ENCODE results near the gene RDH8.

RDH8 gene

GRCh38 chr19:9970481-9970880 is 42.8 kb upstream of the RDH8 start:
- no peak for TF ChIP-seq CTCF (conservative IDR thresholded peaks at IDR 0.05; ENCODE audit: control insufficient read depth, insufficient read depth, low read depth, low read length)
- DNase-seq (ENCODE audit: low read depth): no peak
- H3K4me3 ChIP-seq (ENCODE audit: control insufficient read depth, low read depth, low read length): no peak overlapping the region

GRCh38 chr19:9971166-9971897 is 42.0 kb upstream of the RDH8 start:
- no peak overlapping the region for H3K4me3 ChIP-seq (ENCODE audit: control insufficient read depth, low read depth, low read length)
- no peak for TF ChIP-seq CTCF (conservative IDR thresholded peaks at IDR 0.05; ENCODE audit: control insufficient read depth, insufficient read depth, low read depth, low read length)
- no peak for DNase-seq (ENCODE audit: low read depth)

GRCh38 chr19:9972103-9972502 is 41.2 kb upstream of the RDH8 start:
- TF ChIP-seq CTCF (conservative IDR thresholded peaks at IDR 0.05; ENCODE audit: control insufficient read depth, insufficient read depth, low read depth, low read length): no peak
- DNase-seq (ENCODE audit: low read depth): no peak
- H3K4me3 ChIP-seq (ENCODE audit: control insufficient read depth, low read depth, low read length): no peak overlapping the region

GRCh38 chr19:9981406-9982260 is 31.6 kb upstream of the RDH8 start:
- DNase-seq (ENCODE audit: low read depth): peak; percentile 69
- H3K4me3 ChIP-seq (ENCODE audit: control insufficient read depth, low read depth, low read length): no peak overlapping the region

GRCh38 chr19:9986787-9987281 is 26.4 kb upstream of the RDH8 start:
- peak; percentile 69 for DNase-seq (ENCODE audit: low read depth)
- no peak overlapping the region for H3K4me3 ChIP-seq (ENCODE audit: control insufficient read depth, low read depth, low read length)
- TF ChIP-seq CTCF (conservative IDR thresholded peaks at IDR 0.05; ENCODE audit: control insufficient read depth, insufficient read depth, low read depth, low read length): no peak

More at GRCh38 chr19:9981406-9982260, 31.6 kb upstream of the RDH8 start:
- no peak for TF ChIP-seq CTCF (conservative IDR thresholded peaks at IDR 0.05; ENCODE audit: control insufficient read depth, insufficient read depth, low read depth, low read length)

- TF ChIP-seq CTCF (conservative IDR thresholded peaks at IDR 0.05; ENCODE audit: control insufficient read depth, insufficient read depth, low read depth, low read length): no peak
- DNase-seq (ENCODE audit: low read depth): no peak
These were observed 23.8 kb upstream of the RDH8 start for GRCh38 chr19:9989504-9989903.

More at GRCh38 chr19:9989504-9989903, 23.8 kb upstream of the RDH8 start:
- H3K4me3 ChIP-seq (ENCODE audit: control insufficient read depth, low read depth, low read length): no peak overlapping the region

All from fibroblast of mammary gland (primary cell).